ENCODE data around the gene GLI1.
A peak's percentile ranks its signal among the peaks of the same experiment; 100 is the strongest.
"Not testable (repeated sequence)": the region's sequence is repeated elsewhere in the genome, so short reads cannot be mapped to it uniquely, and the experiment has no call there.

GLI1 gene

DNA sequence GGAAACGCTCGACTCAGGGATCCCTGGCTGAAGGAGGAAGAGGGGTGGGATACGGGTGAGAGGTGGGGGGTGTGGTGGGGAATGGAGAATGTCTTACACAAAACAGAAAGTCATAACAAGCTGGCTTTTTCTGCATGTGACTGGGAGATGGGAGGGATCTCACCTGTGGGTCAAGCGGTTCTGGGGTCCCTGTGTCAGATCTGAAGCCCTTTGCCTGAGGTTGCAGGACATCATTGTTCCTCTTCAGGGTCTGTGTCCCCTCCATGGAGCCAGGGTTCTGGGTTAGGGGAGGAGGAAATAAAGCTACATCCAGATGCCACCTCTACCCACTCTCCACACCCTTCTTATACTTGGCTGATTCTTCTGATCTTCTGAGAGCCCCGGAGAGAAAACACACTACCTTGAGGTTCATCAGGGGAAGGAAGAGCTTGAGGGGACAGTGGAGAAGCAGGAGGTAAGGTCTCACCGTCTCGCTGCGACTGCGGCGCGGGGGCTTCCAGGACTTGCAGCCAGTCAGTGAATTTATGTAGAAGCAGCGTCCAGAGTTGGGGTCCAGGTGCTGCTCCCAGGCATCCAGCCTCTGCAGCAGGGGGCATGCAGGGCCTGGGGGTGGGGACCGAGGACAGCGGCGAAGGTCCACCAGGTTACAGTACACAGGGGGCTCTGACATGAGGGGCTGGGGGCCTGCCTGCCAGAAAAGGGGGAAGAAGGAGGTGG is 17.6 kb downstream of the GLI1 start:
- DNase-seq, result no peak

DNA sequence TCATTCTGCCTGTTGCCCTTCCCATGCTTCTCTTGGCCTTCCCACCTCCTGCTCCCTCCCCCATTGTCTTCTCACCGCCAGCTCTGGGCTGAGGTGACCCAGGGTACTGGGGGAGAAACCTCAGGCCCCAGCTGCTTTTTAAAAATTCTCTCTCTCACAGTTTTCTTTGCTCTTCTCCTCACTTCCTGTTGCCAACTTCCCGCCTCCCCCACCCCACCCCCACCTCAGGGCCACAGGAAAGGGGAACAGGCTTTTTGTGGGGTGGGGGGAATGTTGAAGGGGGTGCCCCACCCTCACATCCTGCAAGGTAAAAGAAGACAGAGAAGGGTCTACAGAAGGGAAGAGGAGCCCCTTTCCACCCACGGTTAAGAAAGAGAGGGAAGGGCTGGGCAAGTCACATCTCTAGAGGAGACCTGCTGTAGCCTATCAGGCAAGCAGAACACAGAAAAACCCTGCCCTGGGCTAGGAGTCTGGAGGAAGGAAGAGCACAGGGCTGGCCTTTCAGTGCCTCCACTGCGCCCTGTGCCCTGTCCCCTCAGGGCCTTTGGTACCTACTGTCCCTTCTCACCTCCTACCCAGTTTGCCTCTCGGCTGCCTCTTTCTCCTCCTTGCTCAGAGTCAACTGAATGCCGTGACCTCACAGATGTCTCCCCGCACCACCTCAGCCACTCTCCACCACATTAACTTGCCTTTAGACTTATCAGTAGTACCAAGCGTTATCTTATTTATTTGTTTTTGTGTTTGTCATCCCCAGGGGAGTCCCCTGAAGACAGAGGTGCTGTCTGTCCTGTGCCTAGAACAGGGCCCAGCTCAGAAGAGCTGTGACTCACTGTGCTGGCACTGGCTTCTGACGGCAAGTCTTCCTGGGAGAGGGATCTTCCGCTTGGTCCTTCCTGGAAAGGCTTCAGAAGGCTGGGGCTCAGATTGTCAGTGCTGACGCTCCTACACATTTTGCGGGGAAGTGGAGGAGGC is 18.4 kb downstream of the GLI1 start:
- no peak for DNase-seq

DNA sequence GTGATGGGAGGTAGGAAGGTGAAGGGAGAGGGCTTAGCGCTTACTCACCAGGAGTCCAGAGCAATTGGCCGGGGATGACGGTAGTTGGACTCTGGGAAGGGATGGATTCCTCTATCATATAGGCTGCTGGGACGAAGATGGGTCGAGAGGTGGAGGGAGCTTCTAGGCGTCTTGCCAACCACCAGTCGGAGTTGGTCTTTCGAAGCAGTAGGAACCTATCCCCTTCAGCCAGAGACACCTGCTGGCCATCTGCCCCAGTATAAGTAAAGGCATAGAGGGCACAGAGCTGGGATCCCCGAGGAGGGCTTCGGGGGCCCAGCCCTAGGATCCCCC is 19.4 kb downstream of the GLI1 start:
- DNase-seq, result no peak

DNA sequence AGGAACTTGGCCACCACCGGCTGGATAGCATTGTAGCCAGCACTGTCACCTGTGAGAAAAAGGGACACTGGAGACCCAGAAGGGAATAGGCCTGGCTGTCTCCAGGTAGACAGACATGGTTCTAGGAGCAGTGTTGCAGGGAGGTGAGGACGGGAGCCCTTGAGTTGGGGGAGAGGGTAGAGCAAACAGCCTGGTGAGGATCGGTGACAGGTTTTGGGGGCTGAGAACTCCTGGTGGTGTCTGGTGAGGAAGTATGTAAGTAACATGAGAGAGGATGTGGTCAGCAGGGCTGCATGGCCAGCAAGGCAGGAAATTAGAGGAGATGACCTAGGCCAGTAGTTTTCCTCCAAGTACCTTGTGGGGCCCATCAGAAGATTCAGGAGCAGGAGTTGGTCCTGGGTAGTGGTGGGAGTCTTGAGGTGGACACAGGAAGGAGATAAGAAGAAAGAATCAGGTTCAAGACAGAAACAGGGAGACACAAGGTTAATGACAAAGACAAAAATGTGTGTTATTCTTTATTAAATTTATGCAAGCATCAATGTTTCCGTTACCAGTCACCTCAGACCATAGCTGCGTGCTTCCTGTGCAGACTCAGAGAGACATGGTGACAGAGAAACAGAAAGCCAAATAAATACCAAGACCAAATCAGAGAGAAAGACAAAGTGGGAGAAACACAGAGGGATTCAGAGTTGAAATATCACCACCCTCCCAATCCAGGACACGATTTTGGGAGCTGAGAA is 20.0 kb downstream of the GLI1 start, which contains the start of gene ARHGAP9:
TSS of gene ARHGAP9 (minus strand) at position 491 of the 740 bp plus-strand sequence. CDS start at position 31, 460 bp downstream.
- DNase-seq, result no peak

DNA sequence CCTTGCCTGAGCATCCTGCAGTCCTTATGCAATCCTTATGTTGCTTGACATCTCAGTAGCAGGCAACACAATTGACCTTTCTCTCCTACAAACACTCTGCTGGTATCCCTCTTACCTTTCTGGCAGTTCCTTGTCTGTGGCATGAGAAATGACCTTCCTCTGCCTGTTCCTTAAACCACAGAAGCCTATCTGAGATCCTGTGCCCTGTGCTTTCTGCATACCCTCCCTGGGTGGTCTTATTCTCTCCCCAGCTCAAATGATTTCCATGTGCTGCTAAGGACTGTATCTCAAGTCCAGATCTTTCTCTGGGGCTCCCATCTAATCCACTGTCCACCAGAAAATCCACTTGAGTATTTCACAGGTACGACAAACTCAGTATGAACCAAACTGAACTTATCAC is 22.1 kb downstream of the GLI1 start:
- no peak for DNase-seq

DNA sequence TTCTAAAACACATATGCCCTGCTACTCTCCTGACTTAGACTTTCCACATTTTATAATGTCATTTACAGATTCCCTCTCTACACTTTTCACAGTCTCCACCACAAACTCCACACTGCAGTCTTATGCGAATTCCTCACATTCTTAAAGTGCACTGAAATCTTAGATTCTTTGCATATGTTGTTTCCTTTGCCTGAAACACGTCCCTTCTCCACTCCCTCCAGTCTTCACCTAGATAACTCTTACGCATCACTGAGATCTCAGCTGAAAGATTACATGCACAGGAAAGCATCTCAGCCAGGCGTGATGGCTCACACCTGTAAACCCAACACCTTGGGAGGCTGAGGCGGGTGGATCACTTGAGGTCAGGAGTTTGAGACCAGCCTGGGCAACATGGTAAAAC is 23.9 kb downstream of the GLI1 start:
- DNase-seq, result no peak

DNA sequence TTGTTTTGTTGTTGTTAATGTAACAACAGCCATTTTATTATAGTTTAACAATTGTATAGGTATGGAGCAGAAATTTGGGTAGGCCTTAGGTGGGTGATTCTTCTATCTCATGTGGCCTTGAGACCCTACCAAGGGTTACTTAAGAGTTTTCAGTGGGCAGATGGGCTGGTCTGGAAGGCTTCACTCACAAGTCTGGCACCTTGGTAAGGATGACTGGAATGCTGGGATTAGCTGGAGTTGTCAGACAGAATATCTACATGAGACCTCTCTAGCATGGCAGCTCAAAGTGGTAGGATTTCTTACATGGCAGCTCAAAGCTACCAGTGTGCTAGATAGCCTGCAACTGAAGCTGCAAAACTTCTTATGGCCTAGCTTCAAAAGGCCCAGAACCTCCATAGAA is 26.1 kb downstream of the GLI1 start:
- no peak for DNase-seq

DNA sequence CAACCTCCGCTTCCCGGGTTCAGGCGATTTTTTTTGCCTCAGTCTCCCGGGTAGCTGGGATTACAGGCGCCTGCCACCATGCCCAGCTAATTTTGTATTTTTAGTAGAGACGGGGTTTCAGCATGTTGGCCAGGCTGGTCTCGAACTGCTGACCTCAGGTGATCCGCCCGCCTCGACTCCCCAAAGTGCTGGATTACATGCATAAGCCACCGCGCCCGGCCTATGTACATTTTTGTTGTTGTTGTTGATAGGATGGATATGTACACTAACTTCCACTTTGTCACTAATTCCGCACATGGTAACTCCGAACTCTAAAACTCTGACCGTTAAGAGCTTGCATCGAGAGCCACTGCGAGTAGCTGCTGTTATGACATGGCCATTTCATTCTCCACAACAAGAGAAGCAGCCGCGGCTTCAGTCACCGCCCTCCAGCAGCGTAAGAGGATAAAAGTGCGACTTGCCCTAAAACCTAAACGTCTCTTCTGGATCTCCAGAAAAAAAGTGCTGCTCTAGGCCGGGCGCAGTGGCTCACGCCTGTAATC is 27.5 kb downstream of the GLI1 start:
- DNase-seq, result no peak

DNA sequence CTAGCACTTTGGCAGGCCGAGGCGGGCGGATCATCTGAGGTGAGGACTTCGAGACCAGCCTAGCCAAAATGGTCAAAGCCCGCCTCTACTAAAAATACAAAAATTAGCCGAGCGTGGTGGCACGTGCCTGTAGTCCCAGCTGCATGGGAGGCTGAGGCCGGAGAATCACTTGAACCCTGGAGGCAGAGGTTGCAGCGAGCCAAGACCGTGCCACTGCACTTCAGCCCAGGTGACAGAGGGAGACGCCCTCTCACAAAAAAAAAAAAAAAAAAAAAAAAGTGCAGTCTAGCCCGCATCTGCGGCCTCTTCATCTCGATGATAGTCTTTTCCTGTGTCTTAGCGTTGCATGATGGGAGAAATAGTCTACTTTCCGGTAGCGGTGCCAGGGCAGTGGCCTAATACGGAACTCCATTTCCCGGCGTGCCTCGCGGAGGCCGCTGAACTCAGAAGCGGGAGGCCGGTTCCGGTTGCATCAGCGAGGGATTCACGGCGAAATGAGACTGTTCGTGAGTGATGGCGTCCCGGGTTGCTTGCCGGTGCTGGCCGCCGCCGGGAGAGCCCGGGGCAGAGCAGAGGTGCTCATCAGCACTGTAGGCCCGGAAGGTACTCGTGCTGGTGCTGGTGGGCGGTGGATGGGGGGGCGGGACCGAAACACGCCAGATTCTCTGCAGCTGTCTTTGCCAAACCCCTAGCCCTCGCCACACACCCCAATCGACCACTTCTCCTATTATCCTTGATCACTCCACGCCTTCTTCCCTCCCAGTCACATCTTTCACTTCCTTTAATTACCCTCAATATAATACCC is 28.2 kb downstream of the GLI1 start, which contains the start of gene MARS1:
TSS of gene MARS1 (plus strand) at position 472 of the 805 bp plus-strand sequence. CDS start at position 495, 23 bp downstream.
- peak; percentile 95 to 98 for DNase-seq

DNA sequence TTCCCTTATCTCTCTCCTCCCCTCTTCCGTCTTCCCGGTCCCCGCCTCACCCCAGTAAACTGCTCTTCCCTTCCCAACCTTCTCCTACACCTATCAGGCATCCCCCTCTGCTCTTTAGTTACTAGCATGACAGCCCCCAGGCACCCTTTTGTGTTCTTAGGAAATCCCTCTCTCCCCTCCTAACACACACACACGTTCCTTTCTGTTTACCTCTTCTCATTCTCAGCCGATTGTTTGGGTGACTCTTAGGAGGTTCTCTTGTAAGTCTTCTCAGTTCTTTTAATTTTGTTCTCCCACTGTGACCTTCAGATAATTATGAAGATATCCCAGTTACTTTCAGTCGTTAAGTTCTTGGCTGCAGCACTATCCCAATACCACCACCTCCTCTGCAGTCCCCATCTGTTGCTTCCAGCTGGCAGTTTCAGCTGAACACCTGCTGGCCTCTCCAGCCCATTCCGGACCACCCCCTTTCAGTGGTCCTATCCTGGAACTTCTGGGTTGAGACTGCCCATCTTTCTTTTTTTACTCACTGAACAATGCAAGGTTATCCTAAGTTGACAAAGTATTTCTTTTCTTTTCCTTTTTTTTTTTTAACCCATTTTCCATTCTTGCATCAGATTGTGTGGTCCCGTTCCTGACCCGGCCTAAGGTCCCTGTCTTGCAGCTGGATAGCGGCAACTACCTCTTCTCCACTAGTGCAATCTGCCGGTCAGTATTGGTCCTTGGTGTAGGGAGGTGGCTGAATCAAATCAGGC is 29.0 kb downstream of the GLI1 start:
- no peak for DNase-seq

DNA sequence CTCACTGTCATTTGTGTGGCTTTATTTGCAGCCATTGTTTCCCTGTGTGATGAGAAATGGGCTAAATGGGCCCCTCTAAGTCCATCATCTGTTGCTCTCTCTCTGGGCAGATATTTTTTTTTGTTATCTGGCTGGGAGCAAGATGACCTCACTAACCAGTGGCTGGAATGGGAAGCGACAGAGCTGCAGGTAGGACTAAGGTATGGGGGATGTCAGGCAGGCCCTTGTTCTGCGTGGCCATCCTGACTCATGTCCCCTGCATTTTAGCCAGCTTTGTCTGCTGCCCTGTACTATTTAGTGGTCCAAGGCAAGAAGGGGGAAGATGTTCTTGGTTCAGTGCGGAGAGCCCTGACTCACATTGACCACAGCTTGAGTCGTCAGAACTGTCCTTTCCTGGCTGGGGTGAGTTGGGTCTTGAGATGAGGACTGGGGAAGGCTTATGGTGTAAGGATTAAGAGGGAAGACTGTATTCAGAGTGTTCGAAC is 29.6 kb downstream of the GLI1 start:
- DNase-seq, result no peak

DNA sequence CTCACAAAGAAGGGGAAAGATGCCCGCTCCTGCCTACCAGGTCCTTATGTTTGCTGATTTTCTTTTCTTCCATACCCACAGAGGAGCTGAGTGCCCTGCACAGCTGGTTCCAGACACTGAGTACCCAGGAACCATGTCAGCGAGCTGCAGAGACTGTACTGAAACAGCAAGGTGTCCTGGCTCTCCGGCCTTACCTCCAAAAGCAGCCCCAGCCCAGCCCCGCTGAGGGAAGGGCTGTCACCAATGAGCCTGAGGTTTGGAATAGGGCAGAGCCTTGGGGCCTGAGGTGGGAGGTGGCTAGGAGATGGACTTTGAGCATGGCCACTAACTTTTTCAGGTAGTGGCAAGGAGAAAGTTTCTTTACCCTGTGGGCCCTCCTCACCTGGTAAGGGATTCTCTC is 30.5 kb downstream of the GLI1 start:
- DNase-seq, result no peak

DNA sequence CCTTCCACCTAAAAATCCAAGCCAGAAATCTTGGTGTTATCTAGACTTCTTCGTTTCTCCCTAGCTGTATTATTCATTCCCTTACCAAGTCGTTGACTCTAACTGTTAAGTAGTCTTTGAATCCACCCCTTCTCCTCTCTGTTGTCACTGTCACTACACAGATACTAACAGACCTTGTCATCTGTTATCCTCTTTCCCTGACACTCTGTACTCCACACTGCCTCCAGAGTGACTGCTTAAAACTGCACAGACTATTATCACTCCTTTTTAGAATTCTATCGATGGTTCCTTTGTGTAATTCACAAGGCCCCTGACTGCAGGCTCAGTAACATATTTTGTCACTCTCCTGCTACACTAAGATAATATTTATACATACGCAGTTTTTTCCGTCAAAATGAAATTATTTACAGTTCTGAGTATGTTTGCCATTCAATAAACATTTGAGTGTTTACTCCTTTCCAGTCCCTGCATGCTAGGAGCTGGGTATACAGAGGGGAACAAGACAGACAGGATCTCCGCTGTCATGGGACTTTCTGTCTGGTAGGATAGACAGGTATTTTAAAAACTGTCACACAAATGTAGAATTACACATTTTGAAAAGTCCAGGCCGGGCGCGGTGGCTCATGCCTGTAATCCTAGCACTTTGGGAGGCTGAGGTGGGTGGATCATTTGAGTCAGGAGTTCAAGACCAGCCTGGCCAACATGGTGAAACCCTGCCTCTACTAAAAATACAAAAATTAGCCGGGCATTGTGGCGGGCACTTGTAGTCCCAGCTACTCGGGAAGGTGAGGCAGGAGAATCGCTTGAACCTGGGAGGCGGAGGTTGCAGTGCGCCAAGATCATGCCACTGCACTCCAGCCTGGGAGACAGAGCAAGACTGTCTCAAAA is 32.1 kb downstream of the GLI1 start:
- DNase-seq, result peak in 1 of 2 experiments; percentile 10

DNA sequence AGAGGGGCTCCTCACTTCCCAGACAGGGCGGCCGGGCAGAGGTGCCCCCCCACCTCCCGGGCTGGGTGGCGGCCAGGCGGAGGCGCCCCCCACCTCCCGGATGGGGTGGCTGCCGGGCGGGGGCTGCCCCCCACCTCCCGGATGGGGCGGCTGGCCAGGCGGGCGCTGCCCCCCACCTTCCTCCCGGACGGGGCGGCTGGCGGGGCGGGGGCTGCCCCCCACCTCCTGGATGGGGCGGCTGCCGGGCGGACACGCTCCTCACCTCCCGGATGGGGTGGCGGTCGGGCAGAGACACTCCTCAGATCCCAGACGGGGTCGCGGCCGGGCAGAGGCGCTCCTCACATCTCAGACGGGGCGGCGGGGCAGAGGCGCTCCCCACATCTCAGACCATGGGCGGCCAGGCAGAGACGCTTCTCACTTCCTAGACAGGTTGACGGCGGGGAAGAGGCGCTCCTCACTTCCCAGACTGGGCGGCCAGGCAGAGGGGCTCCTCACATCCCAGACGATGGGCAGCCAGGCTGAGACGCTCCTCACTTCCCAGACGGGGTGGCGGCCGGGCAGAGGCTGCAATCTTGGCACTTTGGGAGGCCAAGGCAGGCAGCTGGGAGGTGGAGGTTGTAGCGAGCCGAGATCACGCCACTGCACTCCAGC is 35.6 kb downstream of the GLI1 start:
- not testable (repeated sequence) for DNase-seq

DNA sequence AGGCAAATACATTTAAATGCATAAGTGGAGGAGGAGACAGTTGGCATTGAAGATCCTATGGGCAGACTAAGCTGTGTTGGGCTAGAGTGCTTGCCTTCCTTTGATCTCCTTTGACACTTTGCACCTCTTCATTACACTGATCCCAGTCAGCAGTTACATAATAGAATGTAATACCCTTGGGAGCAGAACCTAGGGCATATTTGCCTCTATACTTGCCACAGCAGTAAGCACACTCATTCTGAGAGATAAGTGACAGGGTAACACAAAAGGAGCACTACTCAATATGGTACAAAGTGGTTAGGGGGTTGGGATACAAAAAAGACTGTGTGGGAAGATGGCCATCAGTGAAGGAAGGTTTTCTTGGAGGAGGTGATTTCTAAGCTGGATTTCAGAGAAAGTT is 37.2 kb downstream of the GLI1 start:
- DNase-seq, result no peak

DNA sequence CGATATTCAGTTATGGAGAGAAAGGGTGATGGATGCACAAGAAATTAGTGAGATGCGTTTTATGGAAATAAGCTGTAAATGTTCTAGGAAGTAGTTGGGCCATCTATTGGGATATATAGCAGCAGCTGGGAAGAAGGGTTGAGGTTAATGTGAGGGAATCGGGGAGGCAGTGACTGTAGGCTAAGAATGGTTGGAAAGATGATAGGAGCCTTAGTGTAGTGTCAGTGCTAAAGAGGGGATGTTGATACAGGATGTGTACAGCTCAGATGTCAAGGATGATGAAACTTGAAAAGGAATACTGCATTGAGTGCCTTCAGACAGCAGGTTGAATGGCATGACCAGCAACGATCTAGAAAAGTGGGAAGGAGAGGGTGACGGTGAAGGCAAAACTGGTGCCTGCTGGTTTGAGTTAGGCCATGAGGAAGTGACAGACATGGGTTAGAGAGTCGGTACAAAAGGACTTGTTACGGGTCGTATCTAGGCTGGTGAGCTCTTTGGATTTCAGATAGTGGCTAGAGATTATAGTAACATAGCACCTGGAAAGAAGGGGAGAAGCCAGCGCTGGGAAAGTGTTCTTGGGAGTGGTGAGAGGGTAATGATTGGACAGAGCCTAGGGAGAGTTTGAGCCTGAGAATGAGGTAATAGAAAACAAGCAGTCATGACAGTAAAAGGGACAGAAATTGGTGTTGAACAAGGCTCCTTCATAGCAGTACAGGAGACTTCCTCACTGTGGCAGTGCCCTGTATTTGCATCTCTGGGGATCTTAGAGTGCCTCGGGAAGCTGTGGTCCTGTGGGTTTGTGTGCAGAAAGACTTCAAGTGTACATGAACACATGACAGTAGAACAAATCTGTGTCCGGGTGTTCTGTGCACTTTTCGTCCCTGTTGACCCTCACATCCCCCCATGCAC is 37.9 kb downstream of the GLI1 start:
- no peak for DNase-seq

DNA sequence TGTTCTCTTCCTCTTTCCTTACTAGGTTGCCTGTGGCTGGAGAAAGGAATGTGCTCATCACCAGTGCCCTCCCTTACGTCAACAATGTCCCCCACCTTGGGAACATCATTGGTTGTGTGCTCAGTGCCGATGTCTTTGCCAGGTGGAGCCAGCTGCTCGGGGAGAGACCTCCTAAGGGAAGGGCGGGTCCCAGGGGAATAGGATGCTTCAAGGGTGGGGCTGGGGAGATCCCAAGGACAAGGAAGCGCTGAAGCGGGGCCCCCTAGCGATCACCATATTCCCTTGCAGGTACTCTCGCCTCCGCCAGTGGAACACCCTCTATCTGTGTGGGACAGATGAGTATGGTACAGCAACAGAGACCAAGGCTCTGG is 38.5 kb downstream of the GLI1 start:
- DNase-seq, result no peak

DNA sequence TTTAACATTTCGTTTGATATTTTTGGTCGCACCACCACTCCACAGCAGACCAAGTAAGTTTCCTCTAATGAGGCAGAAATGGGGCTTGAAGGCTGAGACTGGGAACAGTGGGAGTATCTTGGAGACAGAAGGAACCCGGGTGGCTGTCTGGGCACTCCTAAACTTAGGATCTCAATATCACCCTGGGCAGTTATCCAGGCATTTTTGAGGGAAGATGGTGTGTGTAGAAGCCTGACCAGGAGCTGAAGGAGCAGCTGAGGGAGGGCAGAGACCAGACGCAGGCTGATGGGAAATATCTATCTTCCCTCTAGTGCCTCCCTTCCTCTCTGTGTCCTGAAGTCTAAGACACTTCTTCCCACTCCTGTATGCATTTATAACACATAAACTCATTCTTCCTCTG is 39.0 kb downstream of the GLI1 start:
- DNase-seq, result no peak
